ENCODE data around the gene MAP7.
"Not testable (repeated sequence)": the region's sequence is repeated elsewhere in the genome, so short reads cannot be mapped to it uniquely, and the experiment has no call there.

Gene MAP7

DNA sequence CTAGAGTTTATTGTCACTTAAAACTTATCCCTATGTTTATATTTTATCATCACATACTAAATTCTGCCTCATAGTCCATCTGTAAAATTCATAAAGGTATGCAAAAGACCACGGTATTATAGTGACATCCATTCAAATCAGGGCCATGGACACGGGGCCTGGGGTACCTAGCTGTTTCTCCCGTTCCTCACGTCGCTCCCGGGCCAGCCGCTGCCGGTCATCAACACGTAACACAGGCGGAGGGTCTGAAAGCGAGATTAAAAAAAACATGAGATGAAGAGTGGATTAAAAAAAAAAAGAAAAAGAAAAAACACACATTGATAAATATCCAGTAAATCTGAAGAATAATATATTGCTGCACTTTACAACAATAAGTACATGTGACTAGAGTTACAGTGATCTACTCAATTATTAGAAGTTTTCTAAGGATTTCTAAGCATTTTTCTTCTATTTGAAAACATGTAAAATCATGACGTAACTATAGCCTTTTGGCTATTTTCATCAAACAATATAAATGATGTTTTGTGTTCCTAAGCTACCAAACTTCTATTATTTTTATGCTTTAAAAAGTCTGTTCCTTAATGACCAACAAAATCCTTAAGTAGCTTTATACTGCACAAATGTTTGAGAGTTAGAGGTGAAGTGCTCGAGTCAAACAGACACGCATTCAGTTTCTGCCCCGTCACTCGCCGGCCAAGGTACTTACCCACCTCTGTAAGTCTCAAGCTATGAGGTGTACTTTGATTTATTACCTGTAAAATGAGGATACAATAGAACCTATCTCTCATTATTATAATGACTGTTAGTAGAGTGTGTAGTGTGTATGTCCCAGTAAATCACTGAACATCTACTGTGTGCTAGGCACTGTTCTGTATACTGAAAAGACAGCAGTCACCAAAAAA lies 138.5 kb downstream of the MAP7 start:
- DNase-seq = no peak

- no peak for DNase-seq
Observed at GRCh38 chr6:136411025-136411325, 139.2 kb downstream of the MAP7 start.

GRCh38 chr6:136410201-136411024 lies 139.8 kb downstream of the MAP7 start:
- no peak for DNase-seq

DNA sequence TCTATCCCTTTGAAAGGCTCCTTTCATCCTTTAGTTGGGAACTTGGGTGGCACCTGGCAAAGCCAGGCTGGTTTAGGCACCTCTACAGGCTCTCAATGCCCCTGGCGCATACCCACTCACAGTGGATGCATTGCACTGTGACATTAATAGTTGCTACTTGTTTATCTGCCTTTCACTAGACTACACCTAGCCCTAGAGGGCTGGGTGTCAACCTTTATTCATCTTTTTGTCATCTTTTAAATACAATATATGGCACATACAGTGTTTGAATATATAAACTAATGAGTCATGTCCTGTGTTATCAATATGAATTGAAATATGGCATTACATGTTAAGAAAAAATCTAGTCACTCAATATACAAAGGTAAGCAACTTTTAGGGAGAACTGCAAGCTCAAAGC lies 140.6 kb downstream of the MAP7 start:
- DNase-seq = no peak

GRCh38 chr6:136408204-136408603 lies 142.0 kb downstream of the MAP7 start:
- DNase-seq = no peak

GRCh38 chr6:136405420-136406029 lies 144.7 kb downstream of the MAP7 start:
- no peak for DNase-seq

- no peak for DNase-seq
Observed at GRCh38 chr6:136404627-136405419, 145.4 kb downstream of the MAP7 start.

- no peak for DNase-seq
Observed at GRCh38 chr6:136404007-136404406, 146.2 kb downstream of the MAP7 start.

- DNase-seq = no peak
Observed at GRCh38 chr6:136403110-136403980, 146.9 kb downstream of the MAP7 start.

DNA sequence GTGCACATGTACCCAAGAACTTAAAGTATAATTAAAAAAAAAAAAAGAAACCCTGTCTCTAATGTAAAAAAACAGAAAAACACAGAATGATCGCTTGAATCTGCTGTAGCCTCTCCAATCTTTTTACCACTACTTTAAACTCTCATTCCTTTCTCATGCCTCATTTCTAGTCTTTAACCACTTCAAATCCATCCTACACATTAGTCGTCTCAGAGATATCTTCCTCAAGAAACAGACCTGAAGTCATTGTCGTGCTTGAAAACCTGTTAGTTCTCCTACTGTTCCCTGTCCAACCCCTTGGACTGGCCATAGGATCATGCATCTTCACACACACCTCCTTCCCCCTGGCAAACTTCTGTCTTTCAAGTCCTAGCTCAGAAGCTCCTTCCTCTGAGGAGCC lies 148.5 kb downstream of the MAP7 start:
- no peak for DNase-seq

- DNase-seq = not testable (repeated sequence)
Observed at GRCh38 chr6:136401236-136401635, 149.0 kb downstream of the MAP7 start.

- no peak for DNase-seq
Observed at GRCh38 chr6:136398453-136398852, 151.8 kb downstream of the MAP7 start.

- DNase-seq = no peak
Observed at GRCh38 chr6:136396908-136397307, 153.3 kb downstream of the MAP7 start.

DNA sequence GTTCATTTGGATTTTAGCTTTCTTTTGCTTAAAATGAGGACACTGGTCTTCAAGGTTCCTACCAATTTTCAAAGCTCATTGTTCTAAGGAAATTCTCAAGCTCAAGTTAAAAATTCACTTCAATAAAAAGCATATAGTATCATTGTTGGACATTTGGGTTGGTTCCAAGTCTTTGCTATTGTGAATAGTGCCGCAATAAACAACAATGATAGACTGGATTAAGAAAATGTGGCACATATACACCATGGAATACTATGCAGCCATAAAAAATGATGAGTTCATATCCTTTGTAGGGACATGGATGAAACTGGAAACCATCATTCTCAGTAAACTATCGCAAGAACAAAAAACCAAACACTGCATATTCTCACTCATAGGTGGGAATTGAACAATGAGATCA lies 159.3 kb downstream of the MAP7 start:
- DNase-seq = not testable (repeated sequence)

GRCh38 chr6:136387316-136387715 lies 162.9 kb downstream of the MAP7 start:
- no peak for DNase-seq

GRCh38 chr6:136383268-136383937 lies 166.8 kb downstream of the MAP7 start:
- no peak for DNase-seq

GRCh38 chr6:136382676-136383252 lies 167.5 kb downstream of the MAP7 start:
- DNase-seq = no peak

- DNase-seq = no peak
Observed at GRCh38 chr6:136378888-136379287, 171.3 kb downstream of the MAP7 start.

- not testable (repeated sequence) for DNase-seq
Observed at GRCh38 chr6:136375836-136376235, 174.4 kb downstream of the MAP7 start.

DNA sequence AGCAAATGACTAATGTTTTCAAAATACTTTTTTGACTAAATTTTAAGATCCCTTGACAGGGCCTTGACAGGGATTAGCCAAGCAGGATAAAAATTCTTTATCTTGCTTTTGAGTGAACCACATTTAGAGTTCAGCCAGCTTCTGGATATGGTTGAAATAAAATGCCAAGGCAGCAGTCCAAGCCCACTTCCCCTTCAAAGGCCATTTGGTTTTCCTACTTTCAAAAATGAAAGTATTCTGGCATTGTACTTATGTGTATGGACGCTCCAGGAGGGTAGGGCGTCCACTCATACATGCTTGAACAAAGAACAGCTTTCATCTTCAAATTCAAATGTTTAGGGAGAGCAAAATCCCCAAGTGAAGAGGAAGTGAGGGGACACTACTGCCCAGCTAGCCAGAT lies 178.3 kb downstream of the MAP7 start:
- DNase-seq = no peak
